Stomach smooth muscle (tissue), 2 donors: ENCODE data around the gene HTT-AS.
"Not testable (repeated sequence)": the region's sequence is repeated elsewhere in the genome, so short reads cannot be mapped to it uniquely, and the experiment has no call there.

ENCODE experiments used
- H3K27ac ChIP-seq: one replicate; pipeline ENCODE4 v1.7.0; 2013; ENCODE audit warnings: mild to moderate bottlenecking, low read length, inconsistent platforms
- H3K27me3 ChIP-seq, 2 donors: one replicate each; pipeline ENCODE4 v1.7.0; 2013; ENCODE audit warnings: low read length in 2 of 2; ENCODE audit not compliant: insufficient read depth in 2 of 2, control insufficient read depth in 1 of 2
- H3K36me3 ChIP-seq, 2 donors: one replicate each; pipeline ENCODE4 v1.7.0; 2013; ENCODE audit warnings: low read length in 2 of 2; ENCODE audit not compliant: control insufficient read depth in 2 of 2, insufficient read depth in 2 of 2
- H3K4me1 ChIP-seq: one replicate; pipeline ENCODE4 v1.7.0; 2013; ENCODE audit warnings: low read length; ENCODE audit not compliant: control insufficient read depth, insufficient read depth
- H3K4me3 ChIP-seq, 2 donors: one replicate each; pipeline ENCODE4 v1.7.0; 2013; ENCODE audit warnings: low read length in 2 of 2
- H3K9ac ChIP-seq, 2 donors: one replicate each; pipeline ENCODE4 v1.7.0; 2013; ENCODE audit warnings: low read length in 2 of 2, mild to moderate bottlenecking in 1 of 2
- H3K9me3 ChIP-seq, 2 donors: one replicate each; pipeline ENCODE4 v1.7.0; 2013; ENCODE audit warnings: low read length in 2 of 2; ENCODE audit not compliant: control insufficient read depth in 2 of 2
- donor health status: healthy.
- donor health status: Pancreatic carcinoma.

The HTT-AS gene

DNA sequence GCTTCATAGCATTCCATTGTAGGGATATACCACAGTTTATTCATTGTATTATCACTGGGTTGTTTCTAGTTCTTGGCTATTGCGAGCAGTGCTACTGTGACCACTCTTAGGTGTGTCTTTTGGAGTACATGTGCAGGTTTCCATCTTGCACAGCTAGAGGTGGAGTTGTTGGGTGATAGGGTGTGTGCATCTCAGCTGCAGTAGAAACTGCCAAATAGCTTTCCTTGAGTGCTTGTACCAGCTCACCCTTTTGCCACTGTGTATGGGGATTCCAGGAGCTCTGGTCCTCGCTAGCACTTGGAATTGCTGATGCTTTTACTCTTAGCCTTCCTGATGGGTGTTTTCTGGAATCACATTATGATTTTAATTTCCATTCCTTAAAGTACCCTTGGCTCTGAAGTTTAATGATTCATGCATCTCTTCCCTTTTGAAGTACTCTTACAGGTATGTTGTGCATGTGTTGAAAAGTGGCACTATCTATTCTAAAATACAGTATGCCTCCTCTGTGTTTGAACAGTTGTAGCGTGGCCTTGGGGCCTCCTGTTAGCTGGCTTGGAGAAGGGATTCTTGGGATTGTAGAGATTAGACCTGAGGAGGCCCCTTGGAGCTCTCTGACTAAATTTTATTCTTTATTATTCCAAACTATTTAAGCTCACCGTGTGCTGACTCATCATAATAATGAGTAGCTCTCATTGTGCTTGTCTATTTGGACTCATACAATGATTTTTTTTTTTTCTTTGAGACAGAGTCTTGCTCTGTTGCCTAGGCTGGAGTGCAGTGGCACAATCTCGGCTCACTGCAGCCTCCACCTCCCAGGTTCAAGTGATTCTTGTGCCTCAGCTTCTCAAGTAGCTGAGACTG lies 38.5 kb upstream of the HTT-AS start:
- Histone ChIP-seq H3K9ac (no peak overlapping the region), H3K4me1 (peaks cover 6% of the 10 kb centered on the region), H3K9me3 (no peaks in the 10 kb centered on the region), H3K4me3 (no peak overlapping the region), H3K36me3 (peaks cover 37 to 42% of the 10 kb centered on the region in 2 donors), H3K27ac (no peak overlapping the region), H3K27me3 (no peaks in the 10 kb centered on the region)

DNA sequence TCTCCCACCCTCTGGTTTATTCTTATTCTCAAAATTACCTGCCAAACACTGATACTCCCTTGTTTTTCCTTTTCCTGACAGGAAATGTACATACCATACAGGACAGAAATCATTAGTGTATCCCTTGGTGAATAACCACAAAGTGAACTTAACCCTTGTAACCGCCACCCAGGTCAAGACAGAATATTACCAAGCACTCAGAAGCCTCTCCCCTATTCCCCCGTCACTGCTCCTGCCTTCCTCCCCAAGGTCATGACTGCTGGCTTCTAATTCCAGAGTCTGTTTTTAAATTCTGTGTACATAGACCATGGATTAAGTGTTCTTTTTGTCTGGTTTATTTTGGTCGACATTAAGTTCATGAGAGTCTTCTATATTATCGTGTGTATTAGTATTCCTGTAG lies 37.9 kb upstream of the HTT-AS start:
- Histone ChIP-seq H3K4me1 (peaks cover 13% of the 10 kb centered on the region), H3K27ac (no peak overlapping the region), H3K36me3 (peaks cover 40 to 46% of the 10 kb centered on the region in 2 donors), H3K27me3 (no peaks in the 10 kb centered on the region), H3K9ac (no peak overlapping the region), H3K9me3 (no peaks in the 10 kb centered on the region), H3K4me3 (no peak overlapping the region)

DNA sequence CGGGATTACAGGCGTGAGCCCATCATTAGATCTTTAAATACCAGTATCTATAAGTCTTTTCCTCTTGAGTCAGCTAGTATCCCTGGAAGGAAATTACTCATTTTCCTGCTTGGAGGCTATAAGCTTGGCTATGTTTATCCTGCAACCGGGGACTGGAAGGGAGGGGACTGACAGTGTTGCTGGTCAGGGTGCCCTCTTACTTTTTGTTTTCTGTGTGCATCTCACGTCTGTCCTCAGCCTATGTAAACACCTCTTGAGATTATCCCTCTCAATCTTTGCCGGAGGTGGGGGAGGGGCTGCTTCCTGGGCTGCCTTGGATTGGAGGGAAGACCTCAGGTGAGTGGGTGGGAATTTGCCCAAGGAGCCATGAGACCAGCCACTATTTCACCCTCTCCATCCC lies 37.1 kb upstream of the HTT-AS start:
- no peak overlapping the region for H3K9ac ChIP-seq
- H3K4me1 ChIP-seq, result peaks cover 18% of the 10 kb centered on the region
- no peak overlapping the region for H3K4me3 ChIP-seq
- H3K9me3 ChIP-seq, result no peaks in the 10 kb centered on the region
- no peak overlapping the region for H3K27ac ChIP-seq
- no peaks in the 10 kb centered on the region for H3K27me3 ChIP-seq
- H3K36me3 ChIP-seq, result peaks cover 37 to 48% of the 10 kb centered on the region in 2 donors

DNA sequence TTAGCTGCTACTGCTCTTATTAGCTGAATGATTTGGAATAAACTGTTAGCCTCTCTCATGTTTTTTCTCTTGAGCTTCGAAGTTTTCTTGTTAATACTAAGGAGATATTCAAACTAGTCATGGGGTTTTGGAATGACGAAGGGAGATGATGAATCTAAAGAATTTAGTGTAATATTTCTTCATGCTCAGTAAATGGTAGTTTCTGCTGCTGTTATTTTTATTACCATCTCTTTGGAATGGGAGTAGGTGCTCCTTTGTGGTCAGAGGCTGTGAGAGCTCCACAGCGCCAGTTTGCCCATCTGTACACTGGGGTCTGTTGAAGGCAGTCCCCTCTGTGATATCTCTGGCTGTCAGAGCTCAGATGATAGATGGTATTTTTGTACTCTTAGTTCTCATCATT lies 33.9 kb upstream of the HTT-AS start:
- Histone ChIP-seq H3K9me3 (no peaks in the 10 kb centered on the region), H3K9ac (no peak overlapping the region), H3K4me1 (peaks cover 18% of the 10 kb centered on the region), H3K36me3 (peaks cover 28 to 41% of the 10 kb centered on the region in 2 donors), H3K27me3 (no peaks in the 10 kb centered on the region), H3K4me3 (no peak overlapping the region), H3K27ac (no peak overlapping the region)

DNA sequence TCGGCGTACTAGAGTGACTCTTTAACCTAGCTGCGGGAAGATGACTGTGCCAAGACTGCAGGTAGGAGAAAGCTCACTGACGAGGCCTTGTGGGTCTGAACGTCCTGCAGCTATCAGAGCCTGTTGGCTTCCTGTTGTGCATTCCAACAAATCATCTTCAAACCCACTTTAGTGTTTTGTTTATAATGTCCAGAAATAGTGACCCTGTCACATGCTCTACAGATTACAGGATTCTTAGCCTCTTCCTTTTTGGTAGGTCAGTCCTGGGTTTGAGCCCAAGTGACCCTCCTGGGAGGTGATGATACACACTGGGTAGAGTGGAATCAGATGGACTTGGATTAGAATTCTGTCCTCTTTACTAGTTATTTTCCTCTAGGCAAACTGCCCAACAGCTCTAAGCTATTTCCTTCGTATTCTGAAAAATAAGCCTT lies 33.4 kb upstream of the HTT-AS start:
- Histone ChIP-seq H3K9me3 (no peaks in the 10 kb centered on the region), H3K27ac (no peak overlapping the region), H3K27me3 (no peaks in the 10 kb centered on the region), H3K4me3 (no peak overlapping the region), H3K4me1 (peaks cover 18% of the 10 kb centered on the region), H3K36me3 (peaks cover 28 to 39% of the 10 kb centered on the region in 2 donors), H3K9ac (peak overlapping the region in 1 of 2 donors; percentile 13)

DNA sequence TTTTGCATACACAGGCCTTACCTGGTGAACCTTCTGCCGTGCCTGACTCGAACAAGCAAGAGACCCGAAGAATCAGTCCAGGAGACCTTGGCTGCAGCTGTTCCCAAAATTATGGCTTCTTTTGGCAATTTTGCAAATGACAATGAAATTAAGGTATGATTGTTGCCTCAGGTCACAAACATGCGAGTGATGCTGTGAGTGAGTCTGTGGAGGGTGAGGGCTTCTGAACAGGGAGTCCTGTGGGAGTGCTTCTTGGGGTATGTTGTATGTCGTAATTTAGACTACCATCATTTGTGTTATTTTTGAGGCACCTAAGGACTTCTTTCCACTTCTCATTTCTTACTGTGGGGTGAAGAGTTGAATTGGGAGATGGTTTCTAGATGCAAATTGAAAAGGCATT lies 32.9 kb upstream of the HTT-AS start:
- H3K36me3 ChIP-seq, result peaks cover 28 to 38% of the 10 kb centered on the region in 2 donors
- H3K27ac ChIP-seq, result no peak overlapping the region

DNA sequence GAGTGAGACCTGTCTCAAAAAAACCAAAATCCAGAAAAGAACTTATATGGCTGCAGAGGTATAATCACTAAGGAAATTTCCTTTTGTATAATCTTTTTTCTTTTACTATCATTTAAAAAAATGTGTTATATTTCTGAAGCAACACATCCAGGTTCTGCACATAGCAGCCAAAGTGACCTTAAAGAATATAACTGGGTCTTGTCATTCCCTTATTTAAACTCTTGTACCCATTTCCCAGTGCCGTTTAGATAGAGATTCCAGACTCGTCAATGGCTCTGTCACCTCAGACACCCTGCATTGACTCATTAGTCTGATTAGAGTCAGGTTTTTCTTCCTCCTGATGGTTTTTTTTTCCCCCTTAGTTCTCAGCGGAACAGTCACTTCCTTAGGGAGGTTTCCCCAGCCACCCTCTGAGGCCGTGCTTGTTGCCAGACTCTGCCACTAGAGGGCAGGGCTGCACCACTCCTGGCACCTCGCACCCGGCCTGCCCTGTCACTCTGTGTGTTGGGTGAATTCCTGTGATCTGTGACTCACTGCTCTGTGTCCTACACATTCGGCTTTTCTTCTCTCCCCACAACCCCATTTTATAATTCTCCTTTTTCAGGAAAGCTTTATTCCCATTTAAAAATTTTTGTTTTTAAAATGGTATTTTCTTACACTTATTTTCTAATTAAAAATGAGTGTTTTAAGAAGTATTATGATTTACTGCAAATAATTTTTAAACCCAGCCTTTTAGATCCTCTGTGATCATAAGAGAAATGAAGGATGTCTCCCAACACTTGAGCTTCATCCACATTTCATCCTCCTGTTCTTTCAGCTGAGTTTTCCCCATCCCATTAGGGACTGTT lies 32.2 kb upstream of the HTT-AS start:
- Histone ChIP-seq H3K9me3 (no peaks in the 10 kb centered on the region), H3K27ac (no peak overlapping the region), H3K36me3 (peaks cover 23 to 42% of the 10 kb centered on the region in 2 donors), H3K4me3 (no peak overlapping the region), H3K27me3 (no peaks in the 10 kb centered on the region), H3K9ac (peak overlapping the region; percentile 23 to 42), H3K4me1 (peaks cover 14% of the 10 kb centered on the region)

More for the DNA sequence above, 32.9 kb upstream of the HTT-AS start:
- H3K4me3 ChIP-seq, result no peak overlapping the region
- no peaks in the 10 kb centered on the region for H3K9me3 ChIP-seq
- H3K27me3 ChIP-seq, result no peaks in the 10 kb centered on the region
- peaks cover 18% of the 10 kb centered on the region for H3K4me1 ChIP-seq
- H3K9ac ChIP-seq, result no peak overlapping the region

DNA sequence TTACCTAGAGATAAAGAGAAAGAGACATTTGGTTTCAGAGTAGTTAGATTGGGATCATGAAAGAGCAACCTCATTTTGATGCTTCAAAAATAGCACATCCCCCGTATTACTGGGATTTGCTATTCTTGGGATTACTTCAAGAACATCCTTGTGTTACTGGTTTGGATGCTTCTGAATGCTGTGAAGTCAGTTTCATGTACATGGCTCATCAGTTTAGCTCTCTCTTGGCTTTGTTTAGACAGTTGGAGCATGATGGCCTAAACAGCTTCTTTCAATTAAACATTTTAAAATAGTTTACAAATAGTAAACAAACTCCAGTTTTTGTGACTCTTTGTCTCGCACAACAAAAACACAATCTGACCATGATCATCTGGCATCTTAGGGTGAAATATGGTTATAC lies 24.0 kb upstream of the HTT-AS start:
- Histone ChIP-seq H3K27me3 (no peaks in the 10 kb centered on the region), H3K9ac (no peak overlapping the region), H3K9me3 (no peaks in the 10 kb centered on the region), H3K27ac (no peak overlapping the region), H3K36me3 (peaks cover 11 to 26% of the 10 kb centered on the region in 2 donors), H3K4me1 (no peaks in the 10 kb centered on the region), H3K4me3 (no peak overlapping the region)

DNA sequence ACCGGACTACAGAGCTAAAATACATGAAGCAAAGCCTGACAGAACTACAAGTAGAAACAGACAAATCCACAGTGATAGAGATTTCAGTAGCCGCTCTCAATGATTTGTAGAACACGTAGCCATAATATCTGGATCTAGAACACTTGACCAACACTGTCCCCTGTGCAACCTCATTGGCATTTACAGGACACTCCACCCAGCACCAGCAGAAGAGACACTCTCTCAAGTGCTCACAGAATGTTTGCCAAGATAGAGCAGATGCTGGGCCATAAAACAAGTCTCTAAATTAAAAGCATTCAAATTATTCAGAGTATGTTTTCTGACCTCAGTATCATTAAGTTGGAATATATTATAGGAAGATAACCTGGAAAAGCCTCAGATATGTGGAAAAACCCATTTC lies 21.9 kb upstream of the HTT-AS start:
- no peak overlapping the region for H3K9ac ChIP-seq
- no peak overlapping the region for H3K27ac ChIP-seq

DNA sequence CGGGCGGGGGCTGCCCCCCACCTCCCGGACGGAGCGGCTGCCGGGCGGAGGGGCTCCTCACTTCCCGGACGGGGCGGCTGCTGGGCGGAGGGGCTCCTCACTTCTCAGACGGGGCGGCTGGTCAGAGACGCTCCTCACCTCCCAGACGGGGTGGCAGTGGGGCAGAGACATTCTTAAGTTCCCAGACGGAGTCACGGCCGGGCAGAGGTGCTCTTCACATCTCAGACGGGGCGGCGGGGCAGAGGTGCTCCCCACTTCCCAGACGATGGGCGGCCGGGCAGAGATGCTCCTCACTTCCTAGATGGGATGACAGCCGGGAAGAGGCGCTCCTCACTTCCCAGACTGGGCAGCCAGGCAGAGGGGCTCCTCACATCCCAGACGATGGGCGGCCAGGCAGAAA lies 20.4 kb upstream of the HTT-AS start:
- H3K27ac ChIP-seq, H3K27me3 ChIP-seq, H3K9ac ChIP-seq, H3K4me3 ChIP-seq, H3K36me3 ChIP-seq, H3K9me3 ChIP-seq, H3K4me1 ChIP-seq: not testable (repeated sequence)

More for the DNA sequence above, 21.9 kb upstream of the HTT-AS start:
- Histone ChIP-seq H3K4me3 (no peak overlapping the region), H3K27me3 (no peaks in the 10 kb centered on the region), H3K36me3 (peaks cover 10 to 17% of the 10 kb centered on the region in 2 donors), H3K4me1 (no peaks in the 10 kb centered on the region), H3K9me3 (no peaks in the 10 kb centered on the region)
